Astrocyte (in vitro differentiated cells and primary cell): Measurements from ENCODE around the gene GRB10. TPM values are rescaled to one million over a fixed set of nuclear protein-coding genes. Genes with fewer than 3 reads are reported as not detected.

Experiments
- DNase-seq: peaks from one replicate; pipeline ENCODE4 v3.0.0-alpha.2; 2010; ENCODE audit warnings: low read depth
- FAIRE-seq: peaks from 2 replicates; lab custom pipeline; 2011; peaks lifted over from hg19 to GRCh38; lab: Jason Lieb, UNC
- H2AFZ ChIP-seq: 2 replicates; pipeline ENCODE4 v1.6.0; 2012; ENCODE audit warnings: low read depth, low read length, inconsistent platforms
- H3K27ac ChIP-seq: 2 replicates; pipeline ENCODE4 v1.5.1; 2011; ENCODE audit warnings: low read depth, low read length, inconsistent platforms
- H3K27me3 ChIP-seq: 2 replicates; pipeline ENCODE4 v1.6.0; 2011; ENCODE audit warnings: low read length, inconsistent platforms; ENCODE audit not compliant: insufficient read depth
- H3K36me3 ChIP-seq: 2 replicates; pipeline ENCODE4 v1.5.1; 2011; ENCODE audit warnings: low read length, inconsistent platforms; ENCODE audit not compliant: insufficient read depth
- H3K4me1 ChIP-seq: 2 replicates; pipeline ENCODE4 v1.5.1; 2011; ENCODE audit warnings: low read length, inconsistent platforms; ENCODE audit not compliant: insufficient read depth
- H3K4me2 ChIP-seq: 2 replicates; pipeline ENCODE4 v1.6.0; 2012; ENCODE audit warnings: low read length, inconsistent platforms
- H3K4me3 ChIP-seq: 2 replicates; pipeline ENCODE4 v1.5.1; 2011; ENCODE audit warnings: low read depth, mild to moderate bottlenecking, low read length, inconsistent platforms; ENCODE audit not compliant: insufficient read depth
- H3K79me2 ChIP-seq: 2 replicates; pipeline ENCODE4 v1.6.0; 2012; ENCODE audit warnings: mild to moderate bottlenecking, low read length, inconsistent platforms; ENCODE audit not compliant: insufficient read depth
- H3K9ac ChIP-seq: 2 replicates; pipeline ENCODE4 v1.6.0; 2012; ENCODE audit warnings: mild to moderate bottlenecking, low read length, inconsistent platforms
- H3K9me3 ChIP-seq: 2 replicates; pipeline ENCODE4 v1.5.1; 2012; ENCODE audit warnings: low read depth, mild to moderate bottlenecking, low read length, inconsistent platforms; ENCODE audit not compliant: insufficient read depth
- H4K20me1 ChIP-seq: 2 replicates; pipeline ENCODE4 v1.6.0; 2012; ENCODE audit warnings: low read length, inconsistent platforms; ENCODE audit not compliant: insufficient read depth
- H3K27ac Mint-ChIP-seq: one replicate; pipeline ENCODE4 v1.8.0; 2021; ENCODE audit warnings: mild to moderate bottlenecking, mixed read lengths; ENCODE audit not compliant: unreplicated experiment
- H3K27me3 Mint-ChIP-seq: one replicate; pipeline ENCODE4 v1.8.0; 2021; ENCODE audit warnings: low read depth, mixed read lengths; ENCODE audit not compliant: unreplicated experiment
- H3K36me3 Mint-ChIP-seq: one replicate; pipeline ENCODE4 v1.8.0; 2021; ENCODE audit warnings: low read depth, mixed read lengths; ENCODE audit not compliant: unreplicated experiment
- H3K4me1 Mint-ChIP-seq: one replicate; pipeline ENCODE4 v1.8.0; 2021; ENCODE audit warnings: low read depth, mixed read lengths; ENCODE audit not compliant: unreplicated experiment
- H3K4me3 Mint-ChIP-seq: one replicate; pipeline ENCODE4 v1.8.0; 2021; ENCODE audit warnings: mild to moderate bottlenecking, moderate library complexity, mixed read lengths; ENCODE audit not compliant: unreplicated experiment
- H3K9me3 Mint-ChIP-seq: one replicate; pipeline ENCODE4 v1.8.0; 2021; ENCODE audit warnings: mild to moderate bottlenecking, mixed read lengths; ENCODE audit not compliant: unreplicated experiment
- CTCF ChIP-seq: IDR thresholded peaks from 2 replicates; pipeline ENCODE4 v1.5.1; 2011; ENCODE audit warnings: low read depth, mild to moderate bottlenecking, inconsistent platforms, low read length, moderate library complexity; ENCODE audit not compliant: insufficient read depth
- EZH2 ChIP-seq: IDR thresholded peaks from 2 replicates; pipeline ENCODE4 v1.6.1; 2012; ENCODE audit warnings: mild to moderate bottlenecking, low read length, inconsistent platforms; ENCODE audit not compliant: insufficient read depth
- total RNA-seq: library from RNA; stranded (reverse); gene quantifications from 2 replicates; pipeline ENCODE4 v1.2.1, GENCODE V29; 2021

Gene GRB10
- total RNA-seq, 1 donor from 2014 or later = 81.9 TPM

- Mint-ChIP-seq H3K4me1 (peaks cover 12% of the 10 kb centered on the region), H3K4me3 (no peak overlapping the region), H3K9me3 (no peaks in the 10 kb centered on the region), H3K36me3 (peaks cover 12% of the 10 kb centered on the region), H3K27me3 (no peaks in the 10 kb centered on the region), H3K27ac (no peak overlapping the region)
- Histone ChIP-seq H3K4me2 (no peak overlapping the region), H3K36me3 (peaks cover 9% of the 10 kb centered on the region), H4K20me1 (peaks cover 67% of the 10 kb centered on the region), H3K4me3 (no peak overlapping the region), H3K9ac (no peak overlapping the region), H3K27me3 (no peaks in the 10 kb centered on the region), H3K79me2 (peaks cover 77% of the 10 kb centered on the region), H2AFZ (no peak overlapping the region), H3K4me1 (peaks cover 13% of the 10 kb centered on the region), H3K27ac (no peak overlapping the region), H3K9me3 (no peaks in the 10 kb centered on the region)
- FAIRE-seq (no peak), DNase-seq (no peak)
- TF ChIP-seq EZH2 (no peak), CTCF (peak; percentile 45)
Measured at GRCh38 chr7:50696810-50697582, 85.7 kb downstream of the GRB10 start.

DNA sequence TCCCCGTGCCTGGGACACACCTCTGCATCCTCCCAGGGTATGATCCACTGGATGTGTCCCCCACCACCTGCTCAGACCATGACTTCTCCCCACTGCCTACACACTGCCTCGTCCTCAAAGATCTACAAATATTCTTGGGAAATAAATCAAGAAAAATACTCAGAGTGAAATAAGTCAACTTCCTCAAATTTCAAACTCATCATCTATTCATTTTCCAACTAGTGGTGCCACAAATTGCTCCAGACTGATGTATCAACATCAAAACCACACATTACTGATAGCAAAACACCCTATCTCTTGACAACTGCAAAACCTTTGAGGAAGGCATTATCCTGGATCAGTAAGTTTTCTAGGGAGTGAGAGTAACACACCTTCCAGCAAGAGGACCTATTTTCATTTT is 87.7 kb downstream of the GRB10 start:
- Histone ChIP-seq H3K36me3 (peaks cover 4% of the 10 kb centered on the region), H3K9ac (no peak overlapping the region), H3K4me3 (no peak overlapping the region), H4K20me1 (peaks cover 72% of the 10 kb centered on the region), H3K27ac (no peak overlapping the region), H3K9me3 (no peaks in the 10 kb centered on the region), H3K79me2 (peaks cover 80% of the 10 kb centered on the region), H3K27me3 (no peaks in the 10 kb centered on the region), H2AFZ (no peak overlapping the region), H3K4me2 (no peak overlapping the region), H3K4me1 (peaks cover 21% of the 10 kb centered on the region)
- DNase-seq (no peak), FAIRE-seq (no peak)
- peaks cover 9% of the 10 kb centered on the region for H3K36me3 Mint-ChIP-seq
- no peaks in the 10 kb centered on the region for H3K9me3 Mint-ChIP-seq
- no peak overlapping the region for H3K27ac Mint-ChIP-seq
- H3K4me1 Mint-ChIP-seq = peaks cover 8% of the 10 kb centered on the region
- TF ChIP-seq EZH2 (no peak), CTCF (no peak)
- no peak overlapping the region for H3K4me3 Mint-ChIP-seq
- H3K27me3 Mint-ChIP-seq = no peaks in the 10 kb centered on the region

DNA sequence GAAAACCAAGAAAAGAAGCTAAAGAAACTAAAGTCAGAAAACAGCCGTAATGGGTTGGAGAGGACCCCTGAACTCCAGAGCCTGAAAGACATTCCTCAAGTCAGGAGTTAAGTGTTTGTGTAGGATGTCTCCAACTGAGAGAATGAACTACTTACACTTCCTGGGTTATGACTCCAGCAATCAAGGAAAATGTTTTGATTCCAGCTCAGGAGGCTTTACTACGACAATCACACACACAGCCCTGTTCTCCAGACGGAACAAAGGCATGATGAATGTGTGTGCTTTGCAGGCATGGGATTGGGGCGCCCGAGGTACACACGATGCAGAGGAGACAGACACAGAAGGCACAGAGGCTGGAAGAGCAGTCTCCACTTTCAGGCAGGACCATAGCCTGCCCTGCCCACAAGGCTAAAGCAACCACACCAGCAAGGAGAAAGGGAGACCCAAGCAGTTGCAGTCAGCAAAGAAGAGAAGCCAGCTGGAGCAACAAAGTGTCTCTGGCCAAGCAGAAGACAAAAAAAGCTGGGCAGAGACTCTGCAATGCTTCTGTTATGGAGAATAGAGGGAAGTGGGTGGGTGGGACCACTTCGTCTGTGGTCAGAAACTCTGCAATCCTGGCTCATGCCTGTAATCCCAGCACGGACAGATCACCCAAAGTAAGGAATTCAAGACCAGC is 89.1 kb downstream of the GRB10 start:
- no peaks in the 10 kb centered on the region for H3K9me3 ChIP-seq
- peak overlapping the region; percentile 26 for H3K4me2 ChIP-seq
- FAIRE-seq (no peak), DNase-seq (peak; percentile 9)
- no peak overlapping the region for H3K4me3 ChIP-seq
- H3K27ac ChIP-seq = no peak overlapping the region
- Mint-ChIP-seq H3K27me3 (no peaks in the 10 kb centered on the region), H3K36me3 (peaks cover 19% of the 10 kb centered on the region), H3K4me3 (no peak overlapping the region), H3K4me1 (peaks cover 8% of the 10 kb centered on the region), H3K27ac (no peak overlapping the region), H3K9me3 (no peaks in the 10 kb centered on the region)
- peaks cover 21% of the 10 kb centered on the region for H3K4me1 ChIP-seq
- peaks cover 8% of the 10 kb centered on the region for H3K36me3 ChIP-seq
- no peak overlapping the region for H2AFZ ChIP-seq
- peaks cover 84% of the 10 kb centered on the region for H3K79me2 ChIP-seq
- H3K9ac ChIP-seq = no peak overlapping the region
- TF ChIP-seq EZH2 = no peak
- TF ChIP-seq CTCF = no peak
- H4K20me1 ChIP-seq = peaks cover 84% of the 10 kb centered on the region
- no peaks in the 10 kb centered on the region for H3K27me3 ChIP-seq
